GM13976 (cell line): Measurements from ENCODE around the gene VMP1.
"Not testable (repeated sequence)": the region's sequence is repeated elsewhere in the genome, so short reads cannot be mapped to it uniquely, and the experiment has no call there.

Experiments
- DNase-seq: peaks from one replicate; pipeline ENCODE4 v3.0.0; 2012; ENCODE audit warnings: low spot score
- in situ Hi-C: fragments of 300-500 bp; cut with MboI; formaldehyde crosslinking; loops from one replicate; pipeline ENCODE4 v1.12.0; 2022; ENCODE audit warnings: low sequenced_read_pairs, mixed read lengths, inconsistent platforms; ENCODE audit not compliant: unreplicated experiment
- TF ChIP-seq, protein P1 (sequence below): IDR thresholded peaks from 2 replicates; pipeline ENCODE4 v1.5.1; 2012; ENCODE audit warnings: borderline replicate concordance, mild to moderate bottlenecking; ENCODE audit not compliant: insufficient read depth; ENCODE audit errors: extremely low read depth, missing control alignments, control extremely low read depth

Gene VMP1

GRCh38 chr17:59786213-59786535 is 78.7 kb downstream of the VMP1 start:
- TF ChIP-seq, protein P1, sequence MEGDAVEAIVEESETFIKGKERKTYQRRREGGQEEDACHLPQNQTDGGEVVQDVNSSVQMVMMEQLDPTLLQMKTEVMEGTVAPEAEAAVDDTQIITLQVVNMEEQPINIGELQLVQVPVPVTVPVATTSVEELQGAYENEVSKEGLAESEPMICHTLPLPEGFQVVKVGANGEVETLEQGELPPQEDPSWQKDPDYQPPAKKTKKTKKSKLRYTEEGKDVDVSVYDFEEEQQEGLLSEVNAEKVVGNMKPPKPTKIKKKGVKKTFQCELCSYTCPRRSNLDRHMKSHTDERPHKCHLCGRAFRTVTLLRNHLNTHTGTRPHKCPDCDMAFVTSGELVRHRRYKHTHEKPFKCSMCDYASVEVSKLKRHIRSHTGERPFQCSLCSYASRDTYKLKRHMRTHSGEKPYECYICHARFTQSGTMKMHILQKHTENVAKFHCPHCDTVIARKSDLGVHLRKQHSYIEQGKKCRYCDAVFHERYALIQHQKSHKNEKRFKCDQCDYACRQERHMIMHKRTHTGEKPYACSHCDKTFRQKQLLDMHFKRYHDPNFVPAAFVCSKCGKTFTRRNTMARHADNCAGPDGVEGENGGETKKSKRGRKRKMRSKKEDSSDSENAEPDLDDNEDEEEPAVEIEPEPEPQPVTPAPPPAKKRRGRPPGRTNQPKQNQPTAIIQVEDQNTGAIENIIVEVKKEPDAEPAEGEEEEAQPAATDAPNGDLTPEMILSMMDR, result no peak
- DNase-seq, result no peak
- in situ Hi-C loops, result no loop called here

GRCh38 chr17:59786536-59787319 is 79.3 kb downstream of the VMP1 start:
- TF ChIP-seq, protein P1, result no peak
- in situ Hi-C loops, result no loop called here
- DNase-seq, result peak; percentile 70

GRCh38 chr17:59789849-59790248 is 82.4 kb downstream of the VMP1 start:
- in situ Hi-C loops, DNase-seq: not testable (repeated sequence)

GRCh38 chr17:59790418-59790817 is 83.0 kb downstream of the VMP1 start:
- DNase-seq, in situ Hi-C loops: not testable (repeated sequence)

DNA sequence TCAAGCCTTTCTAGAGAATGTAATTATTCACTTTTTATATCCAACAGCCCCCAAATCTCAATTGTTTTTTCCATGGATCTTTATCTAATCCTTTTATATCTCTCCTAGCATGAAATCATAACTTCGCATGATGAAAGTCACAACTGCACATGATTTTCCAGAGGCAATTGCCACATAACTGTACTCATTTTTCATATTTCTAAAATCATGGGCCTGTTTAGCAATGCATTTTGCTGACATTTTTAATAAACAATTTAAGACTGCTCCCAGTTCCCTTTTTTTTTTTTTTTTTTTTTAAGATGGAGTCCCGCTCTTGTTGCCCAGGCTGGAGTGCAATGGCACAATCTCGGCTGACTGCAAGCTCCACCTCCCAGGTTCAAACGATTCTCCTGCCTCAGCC is 83.5 kb downstream of the VMP1 start:
- TF ChIP-seq, protein P1, result no peak
- in situ Hi-C loops, result no loop called here
- DNase-seq, result no peak

DNA sequence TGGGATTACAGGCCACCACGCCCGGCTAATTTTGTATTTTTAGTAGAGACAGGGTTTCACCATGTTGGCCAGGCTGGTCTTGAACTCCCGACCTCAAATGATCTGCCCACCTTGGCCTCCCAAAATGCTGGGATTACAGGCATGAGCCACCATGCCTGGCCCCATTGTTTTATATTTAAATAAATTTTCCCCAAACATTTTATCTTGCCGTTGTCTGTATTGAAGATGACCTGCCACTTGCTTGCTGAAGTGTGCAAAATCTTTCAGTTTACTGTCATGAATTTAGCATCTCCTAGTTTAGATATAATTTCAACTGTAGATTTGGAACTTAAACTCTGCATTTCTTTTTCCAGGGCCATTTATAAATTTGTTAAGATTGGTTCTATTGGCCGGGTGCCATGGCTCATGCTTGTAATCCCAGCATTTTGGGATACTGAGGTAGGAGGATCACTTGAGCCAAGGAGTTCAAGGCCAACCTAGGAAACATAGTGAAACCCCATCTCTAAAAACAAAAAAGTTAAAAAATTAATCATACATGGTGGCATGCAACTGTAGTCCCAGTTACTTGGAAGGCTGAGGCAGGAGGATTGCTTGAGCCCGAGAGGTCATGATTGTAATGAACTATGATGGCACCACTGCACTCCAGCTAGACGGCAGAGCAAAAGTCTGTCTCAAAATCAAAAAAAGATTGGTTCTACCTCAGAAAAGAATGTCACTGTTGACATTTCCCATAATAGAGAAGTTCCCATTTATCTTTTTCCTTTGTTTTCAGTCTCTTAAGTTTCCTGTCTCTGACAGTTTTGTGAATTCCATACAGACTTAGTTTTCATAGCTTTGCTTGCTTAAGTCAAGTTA is 84.4 kb downstream of the VMP1 start:
- TF ChIP-seq, protein P1, result no peak
- in situ Hi-C loops, result no loop called here
- no peak for DNase-seq

DNA sequence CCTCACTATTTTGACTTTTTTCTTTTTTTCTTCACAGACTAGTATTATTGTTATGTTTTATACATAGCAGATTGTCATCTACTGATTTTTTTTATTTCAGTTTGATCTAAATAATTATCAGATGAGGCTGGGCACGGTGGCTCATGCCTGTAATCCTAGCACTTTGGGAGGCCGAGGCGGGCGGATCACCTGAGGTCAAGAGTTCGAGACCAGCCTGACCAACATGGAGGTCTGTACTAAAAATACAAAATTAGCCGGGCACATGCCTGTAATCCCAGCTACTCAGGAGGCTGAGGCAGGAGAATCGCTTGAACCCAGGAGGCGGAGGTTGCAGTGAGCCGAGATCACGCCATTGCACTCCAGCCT is 85.0 kb downstream of the VMP1 start:
- in situ Hi-C loops, DNase-seq: not testable (repeated sequence)

DNA sequence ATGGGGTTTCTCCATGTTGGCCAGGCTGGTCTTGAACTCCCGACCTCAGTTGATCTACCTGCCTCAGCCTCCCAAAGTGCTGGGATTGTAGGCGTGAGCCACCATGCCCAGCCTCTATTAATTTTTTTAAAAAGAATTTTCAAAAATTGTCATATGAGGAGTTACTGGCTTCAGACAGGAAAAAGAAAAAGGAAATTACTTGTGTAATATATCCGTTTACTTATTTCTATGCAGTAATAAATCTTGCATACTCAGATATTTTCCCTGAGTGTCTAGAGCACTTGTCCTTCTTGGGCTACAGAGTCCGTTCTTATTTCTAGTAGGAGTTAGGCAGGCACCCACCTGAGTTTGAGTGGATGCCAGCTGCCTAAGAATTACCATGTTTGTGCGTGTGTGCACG is 85.8 kb downstream of the VMP1 start:
- in situ Hi-C loops, result no loop called here
- DNase-seq, result no peak
- TF ChIP-seq, protein P1, result no peak
